ENCODE results near the gene DDAH1. TPM values are rescaled to one million over a fixed set of nuclear protein-coding genes. Genes with fewer than 3 reads are reported as not detected.

Gene DDAH1
- total and polyA plus RNA-seq, 2 of the 8 experiments (the other 6 are each of a cell fraction or from before 2014, with no cell fraction given): 22.8 to 54.5 TPM

DNA sequence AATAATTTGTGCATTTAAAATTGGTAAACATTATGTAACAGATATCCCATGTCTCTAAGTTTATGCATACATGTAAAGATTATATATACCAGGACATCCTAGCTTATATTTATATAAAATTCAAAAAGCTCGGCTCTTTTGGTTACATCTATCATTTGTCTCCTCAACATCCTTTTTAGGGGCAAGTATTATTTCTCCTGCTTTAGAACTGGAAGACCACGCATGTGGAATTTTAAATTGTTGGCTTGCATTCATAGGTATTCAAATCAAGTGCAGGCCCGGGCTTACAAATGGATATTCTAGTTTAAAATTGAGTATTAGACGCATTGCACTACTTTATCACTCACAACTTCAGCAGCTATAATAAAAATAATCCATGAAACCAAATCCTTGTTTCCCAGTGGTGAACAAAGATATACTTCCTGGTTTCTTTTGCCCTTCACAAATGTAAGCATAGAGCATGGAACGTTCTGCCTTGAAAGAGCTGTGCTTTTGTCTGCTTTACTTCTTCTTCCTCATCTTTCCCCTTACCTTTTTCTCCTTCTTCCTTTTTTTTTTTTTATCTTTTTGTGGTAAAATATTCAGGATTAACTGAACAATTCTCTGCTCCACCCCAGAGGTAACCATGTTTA is 57.1 kb downstream of the DDAH1 start (continued):
- TF ChIP-seq JUN (IDR thresholded peaks at IDR 0.05; ENCODE audit: low read depth, low read length) (no peak), RXRA (IDR thresholded peaks at IDR 0.05; ENCODE audit: insufficient read depth, low read depth, low read length) (no peak), SP1 (IDR thresholded peaks at IDR 0.05; ENCODE audit: low read depth, low read length) (no peak), RFX5 (IDR thresholded peaks at IDR 0.05; ENCODE audit: borderline replicate concordance, low read depth, low read length) (no peak), PHF8 (conservative IDR thresholded peaks at IDR 0.05; ENCODE audit: low read depth, low read length) (no peak), TAF1 (IDR thresholded peaks at IDR 0.05; ENCODE audit: low read depth, low read length) (no peak), HDAC6 (IDR thresholded peaks at IDR 0.05; ENCODE audit: low read depth, low read length) (no peak)
